GM23338 (cell line): ENCODE measurements around the gene PIGN. TPM values are rescaled to one million over a fixed set of nuclear protein-coding genes. Genes with fewer than 3 reads are reported as not detected.

Experiments
- ATAC-seq: fragments of 200-7000 bp; cut with Tn5 transposase; 3 replicates; pipeline ENCODE4 v1.9.1; 2020
- DNase-seq: peaks from one replicate; pipeline ENCODE4 v3.0.0-alpha.2; 2015; ENCODE audit warnings: low spot score
- H2AFZ ChIP-seq: fragments of 200-600 bp; sonication (generic); 2 replicates; pipeline ENCODE4 v1.8.0; 2016; ENCODE audit warnings: antibody characterized with exemption, mild to moderate bottlenecking, moderate library complexity
- H3F3A ChIP-seq: fragments of 200-600 bp; sonication (generic); replicated peaks from 2 replicates; pipeline ENCODE4 v1.8.0; 2017; ENCODE audit warnings: antibody characterized with exemption, mixed run types, low read depth
- H3K27ac ChIP-seq: fragments of 200-600 bp; sonication (generic); 2 replicates; pipeline ENCODE4 v1.6.1; 2016; ENCODE audit warnings: low read depth
- H3K27me3 ChIP-seq: fragments of 200-600 bp; sonication (generic); 2 replicates; pipeline ENCODE4 v1.8.0; 2016; ENCODE audit warnings: mild to moderate bottlenecking, mixed run types, moderate library complexity; ENCODE audit not compliant: insufficient read depth
- H3K36me3 ChIP-seq: fragments of 200-600 bp; sonication (generic); 2 replicates; pipeline ENCODE4 v1.8.0; 2016; ENCODE audit warnings: mild to moderate bottlenecking; ENCODE audit not compliant: insufficient read depth
- H3K4me1 ChIP-seq: fragments of 200-600 bp; sonication (generic); 2 replicates; pipeline ENCODE4 v1.8.0; 2016; ENCODE audit warnings: mild to moderate bottlenecking, moderate library complexity; ENCODE audit not compliant: insufficient read depth
- H3K4me2 ChIP-seq: fragments of 200-600 bp; sonication (generic); 2 replicates; pipeline ENCODE4 v1.7.1; 2017; ENCODE audit warnings: mixed run types
- H3K4me3 ChIP-seq: fragments of 200-600 bp; sonication (generic); 2 replicates; pipeline ENCODE4 v1.6.1; 2016; ENCODE audit warnings: mixed run types
- H3K79me2 ChIP-seq: fragments of 200-600 bp; sonication (generic); replicated peaks from 2 replicates; pipeline ENCODE4 v1.8.0; 2017; ENCODE audit warnings: mild to moderate bottlenecking; ENCODE audit not compliant: insufficient read depth
- H3K9me2 ChIP-seq: fragments of 200-600 bp; sonication (generic); 2 replicates; pipeline ENCODE4 v1.8.0; 2017; ENCODE audit not compliant: insufficient read depth
- H4K20me1 ChIP-seq: fragments of 200-600 bp; sonication (generic); replicated peaks from 2 replicates; pipeline ENCODE4 v1.8.0; 2017; ENCODE audit warnings: mild to moderate bottlenecking; ENCODE audit not compliant: insufficient read depth
- H3K27ac Mint-ChIP-seq: 2 replicates; pipeline ENCODE4 v1.8.0; 2020; ENCODE audit warnings: inconsistent platforms, mild to moderate bottlenecking, moderate library complexity, mixed read lengths
- H3K27me3 Mint-ChIP-seq: 3 replicates; pipeline ENCODE4 v1.8.0; 2022; ENCODE audit warnings: low read depth, mild to moderate bottlenecking, moderate library complexity, mixed read lengths, inconsistent platforms; ENCODE audit not compliant: insufficient read depth, poor library complexity
- H3K36me3 Mint-ChIP-seq: 3 replicates; pipeline ENCODE4 v1.8.0; 2021; ENCODE audit warnings: low read depth, mild to moderate bottlenecking, inconsistent platforms, moderate library complexity, mixed read lengths
- H3K4me1 Mint-ChIP-seq: 3 replicates; pipeline ENCODE4 v1.8.0; 2020; ENCODE audit warnings: mild to moderate bottlenecking, inconsistent platforms, mixed read lengths
- H3K4me3 Mint-ChIP-seq: 3 replicates; pipeline ENCODE4 v1.8.0; 2021; ENCODE audit warnings: moderate library complexity, mild to moderate bottlenecking, inconsistent platforms, mixed read lengths
- H3K9me3 Mint-ChIP-seq: 3 replicates; pipeline ENCODE4 v1.8.0; 2020; ENCODE audit warnings: moderate library complexity, mild to moderate bottlenecking, inconsistent platforms, mixed read lengths
- CREB1 ChIP-seq: fragments of 250-450 bp; sonication (Bioruptor Pico); IDR thresholded peaks from 2 replicates; pipeline ENCODE4 v1.5.0; 2020; ENCODE audit warnings: low read depth, mild to moderate bottlenecking, moderate library complexity
- CTCF ChIP-seq, 2 experiments: fragments of 200-600 bp in 1 of 2; sonication (generic) in 1 of 2; conservative IDR thresholded peaks; 2 replicates each; pipeline versions ENCODE4 v1.5.1 to v1.6.1; 2016 to 2017; ENCODE audit warnings: antibody characterized with exemption in 2 of 2, low read depth in 2 of 2, mild to moderate bottlenecking in 2 of 2, moderate library complexity in 1 of 2
- EZH2 ChIP-seq: fragments of 200-600 bp; sonication (generic); IDR thresholded peaks from one replicate; pipeline ENCODE4 v1.8.0; 2017; ENCODE audit warnings: antibody characterized with exemption, mild to moderate bottlenecking, low read depth; ENCODE audit not compliant: unreplicated experiment
- EZH2phosphoT487 ChIP-seq: fragments of 200-600 bp; sonication (generic); IDR thresholded peaks from one replicate; pipeline ENCODE4 v1.8.1; 2018; ENCODE audit warnings: antibody characterized with exemption; ENCODE audit not compliant: unreplicated experiment
- JUNB ChIP-seq: IDR thresholded peaks from one replicate; pipeline ENCODE4 v1.6.1; 2016; ENCODE audit warnings: antibody characterized with exemption; ENCODE audit not compliant: unreplicated experiment
- NANOG ChIP-seq: IDR thresholded peaks from 2 replicates; pipeline ENCODE4 v1.6.1; 2016; ENCODE audit warnings: antibody characterized with exemption, borderline replicate concordance
- POLR2AphosphoS5 ChIP-seq: IDR thresholded peaks from 2 replicates; pipeline ENCODE4 v1.6.1; 2016; ENCODE audit warnings: antibody characterized with exemption, low read depth
- STAT1 ChIP-seq: IDR thresholded peaks from one replicate; pipeline ENCODE4 v1.6.1; 2016; ENCODE audit warnings: antibody characterized with exemption; ENCODE audit not compliant: unreplicated experiment
- ZNF114 ChIP-seq: fragments of 250-450 bp; sonication (Bioruptor Pico); IDR thresholded peaks from 2 replicates; pipeline ENCODE4 v1.5.0; 2020; ENCODE audit warnings: mild to moderate bottlenecking, moderate library complexity
- ZNF331 ChIP-seq: fragments of 250-450 bp; sonication (Bioruptor Pico); IDR thresholded peaks from 2 replicates; pipeline ENCODE4 v1.5.0; 2020; ENCODE audit warnings: low read depth, mild to moderate bottlenecking, moderate library complexity
- polyA plus RNA-seq: library from polyadenylated mRNA; unstranded; fragments of >200 nt; fragmentation: Nextera tagmentation; extraction: Ambion mirVana; gene quantifications from 2 replicates; pipeline ENCODE4 v1.2.1, GENCODE V29; 2016
- total RNA-seq: library from RNA; depleted of rRNA; stranded (reverse); fragments of >200 nt; shearing (Covaris generic); gene quantifications from 2 replicates; pipeline ENCODE4 v1.2.3, GENCODE V29; 2014
- TF ChIP-seq, protein P1 (sequence below): IDR thresholded peaks from 2 replicates; pipeline ENCODE4 v1.6.1; 2016; ENCODE audit warnings: antibody characterized with exemption
- TF ChIP-seq, protein P2 (sequence below): fragments of 250-450 bp; sonication (Bioruptor Pico); IDR thresholded peaks from 2 replicates; pipeline ENCODE4 v1.5.0; 2020; ENCODE audit warnings: mild to moderate bottlenecking, moderate library complexity
- TF ChIP-seq, protein P3 (sequence below): IDR thresholded peaks from one replicate; pipeline ENCODE4 v1.6.1; 2018; ENCODE audit warnings: antibody characterized with exemption; ENCODE audit not compliant: unreplicated experiment

PIGN gene
- total and polyA plus RNA-seq, 2 experiments from 2014 or later: 9.4 to 33.0 TPM

DNA sequence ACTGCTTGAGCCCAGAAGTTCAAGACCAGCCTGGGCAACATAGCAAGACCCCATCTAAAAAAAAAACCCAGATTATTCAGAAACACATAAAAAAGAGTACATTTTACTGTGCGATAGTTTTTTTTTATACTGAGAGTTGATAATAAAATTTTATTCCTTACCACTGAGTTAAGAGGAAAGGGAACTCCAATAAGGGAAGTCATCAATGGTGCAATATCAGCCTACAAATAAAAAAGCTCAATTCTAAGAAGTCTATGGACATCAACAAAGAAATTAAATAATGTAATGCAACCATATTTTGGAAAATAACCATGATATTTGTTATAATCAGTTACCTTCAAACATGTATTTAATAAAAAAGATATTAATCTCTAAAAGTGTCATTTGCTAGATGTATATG lies 46.6 kb downstream of the PIGN start:
- no peak overlapping the region for H3K27ac ChIP-seq
- no peaks in the 10 kb centered on the region for H4K20me1 ChIP-seq
- H2AFZ ChIP-seq: no peak overlapping the region
- TF ChIP-seq, protein P1, sequence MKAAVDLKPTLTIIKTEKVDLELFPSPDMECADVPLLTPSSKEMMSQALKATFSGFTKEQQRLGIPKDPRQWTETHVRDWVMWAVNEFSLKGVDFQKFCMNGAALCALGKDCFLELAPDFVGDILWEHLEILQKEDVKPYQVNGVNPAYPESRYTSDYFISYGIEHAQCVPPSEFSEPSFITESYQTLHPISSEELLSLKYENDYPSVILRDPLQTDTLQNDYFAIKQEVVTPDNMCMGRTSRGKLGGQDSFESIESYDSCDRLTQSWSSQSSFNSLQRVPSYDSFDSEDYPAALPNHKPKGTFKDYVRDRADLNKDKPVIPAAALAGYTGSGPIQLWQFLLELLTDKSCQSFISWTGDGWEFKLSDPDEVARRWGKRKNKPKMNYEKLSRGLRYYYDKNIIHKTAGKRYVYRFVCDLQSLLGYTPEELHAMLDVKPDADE: no peak
- TF ChIP-seq, protein P2, sequence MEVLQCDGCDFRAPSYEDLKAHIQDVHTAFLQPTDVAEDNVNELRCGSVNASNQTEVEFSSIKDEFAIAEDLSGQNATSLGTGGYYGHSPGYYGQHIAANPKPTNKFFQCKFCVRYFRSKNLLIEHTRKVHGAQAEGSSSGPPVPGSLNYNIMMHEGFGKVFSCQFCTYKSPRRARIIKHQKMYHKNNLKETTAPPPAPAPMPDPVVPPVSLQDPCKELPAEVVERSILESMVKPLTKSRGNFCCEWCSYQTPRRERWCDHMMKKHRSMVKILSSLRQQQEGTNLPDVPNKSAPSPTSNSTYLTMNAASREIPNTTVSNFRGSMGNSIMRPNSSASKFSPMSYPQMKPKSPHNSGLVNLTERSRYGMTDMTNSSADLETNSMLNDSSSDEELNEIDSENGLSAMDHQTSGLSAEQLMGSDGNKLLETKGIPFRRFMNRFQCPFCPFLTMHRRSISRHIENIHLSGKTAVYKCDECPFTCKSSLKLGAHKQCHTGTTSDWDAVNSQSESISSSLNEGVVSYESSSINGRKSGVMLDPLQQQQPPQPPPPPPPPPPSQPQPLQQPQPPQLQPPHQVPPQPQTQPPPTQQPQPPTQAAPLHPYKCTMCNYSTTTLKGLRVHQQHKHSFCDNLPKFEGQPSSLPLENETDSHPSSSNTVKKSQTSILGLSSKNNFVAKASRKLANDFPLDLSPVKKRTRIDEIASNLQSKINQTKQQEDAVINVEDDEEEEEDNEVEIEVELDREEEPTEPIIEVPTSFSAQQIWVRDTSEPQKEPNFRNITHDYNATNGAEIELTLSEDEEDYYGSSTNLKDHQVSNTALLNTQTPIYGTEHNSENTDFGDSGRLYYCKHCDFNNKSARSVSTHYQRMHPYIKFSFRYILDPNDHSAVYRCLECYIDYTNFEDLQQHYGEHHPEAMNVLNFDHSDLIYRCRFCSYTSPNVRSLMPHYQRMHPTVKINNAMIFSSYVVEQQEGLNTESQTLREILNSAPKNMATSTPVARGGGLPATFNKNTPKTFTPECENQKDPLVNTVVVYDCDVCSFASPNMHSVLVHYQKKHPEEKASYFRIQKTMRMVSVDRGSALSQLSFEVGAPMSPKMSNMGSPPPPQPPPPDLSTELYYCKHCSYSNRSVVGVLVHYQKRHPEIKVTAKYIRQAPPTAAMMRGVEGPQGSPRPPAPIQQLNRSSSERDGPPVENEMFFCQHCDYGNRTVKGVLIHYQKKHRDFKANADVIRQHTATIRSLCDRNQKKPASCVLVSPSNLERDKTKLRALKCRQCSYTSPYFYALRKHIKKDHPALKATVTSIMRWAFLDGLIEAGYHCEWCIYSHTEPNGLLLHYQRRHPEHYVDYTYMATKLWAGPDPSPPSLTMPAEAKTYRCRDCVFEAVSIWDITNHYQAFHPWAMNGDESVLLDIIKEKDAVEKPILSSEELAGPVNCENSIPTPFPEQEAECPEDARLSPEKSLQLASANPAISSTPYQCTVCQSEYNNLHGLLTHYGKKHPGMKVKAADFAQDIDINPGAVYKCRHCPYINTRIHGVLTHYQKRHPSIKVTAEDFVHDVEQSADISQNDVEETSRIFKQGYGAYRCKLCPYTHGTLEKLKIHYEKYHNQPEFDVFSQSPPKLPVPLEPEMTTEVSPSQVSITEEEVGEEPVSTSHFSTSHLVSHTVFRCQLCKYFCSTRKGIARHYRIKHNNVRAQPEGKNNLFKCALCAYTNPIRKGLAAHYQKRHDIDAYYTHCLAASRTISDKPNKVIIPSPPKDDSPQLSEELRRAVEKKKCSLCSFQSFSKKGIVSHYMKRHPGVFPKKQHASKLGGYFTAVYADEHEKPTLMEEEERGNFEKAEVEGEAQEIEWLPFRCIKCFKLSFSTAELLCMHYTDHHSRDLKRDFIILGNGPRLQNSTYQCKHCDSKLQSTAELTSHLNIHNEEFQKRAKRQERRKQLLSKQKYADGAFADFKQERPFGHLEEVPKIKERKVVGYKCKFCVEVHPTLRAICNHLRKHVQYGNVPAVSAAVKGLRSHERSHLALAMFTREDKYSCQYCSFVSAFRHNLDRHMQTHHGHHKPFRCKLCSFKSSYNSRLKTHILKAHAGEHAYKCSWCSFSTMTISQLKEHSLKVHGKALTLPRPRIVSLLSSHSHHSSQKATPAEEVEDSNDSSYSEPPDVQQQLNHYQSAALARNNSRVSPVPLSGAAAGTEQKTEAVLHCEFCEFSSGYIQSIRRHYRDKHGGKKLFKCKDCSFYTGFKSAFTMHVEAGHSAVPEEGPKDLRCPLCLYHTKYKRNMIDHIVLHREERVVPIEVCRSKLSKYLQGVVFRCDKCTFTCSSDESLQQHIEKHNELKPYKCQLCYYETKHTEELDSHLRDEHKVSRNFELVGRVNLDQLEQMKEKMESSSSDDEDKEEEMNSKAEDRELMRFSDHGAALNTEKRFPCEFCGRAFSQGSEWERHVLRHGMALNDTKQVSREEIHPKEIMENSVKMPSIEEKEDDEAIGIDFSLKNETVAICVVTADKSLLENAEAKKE (CRISPR knock-in tag): no peak
- TF ChIP-seq CREB1 (no peak), NANOG (no peak), CTCF (conservative IDR thresholded peaks at IDR 0.05; ENCODE audit: low read depth in 2 of 2) (no peak), EZH2phosphoT487 (no peak), EZH2 (no peak), ZNF331 (CRISPR knock-in tag) (no peak), POLR2AphosphoS5 (no peak), ZNF114 (no peak), JUNB (no peak), STAT1 (no peak)
- TF ChIP-seq, protein P3, sequence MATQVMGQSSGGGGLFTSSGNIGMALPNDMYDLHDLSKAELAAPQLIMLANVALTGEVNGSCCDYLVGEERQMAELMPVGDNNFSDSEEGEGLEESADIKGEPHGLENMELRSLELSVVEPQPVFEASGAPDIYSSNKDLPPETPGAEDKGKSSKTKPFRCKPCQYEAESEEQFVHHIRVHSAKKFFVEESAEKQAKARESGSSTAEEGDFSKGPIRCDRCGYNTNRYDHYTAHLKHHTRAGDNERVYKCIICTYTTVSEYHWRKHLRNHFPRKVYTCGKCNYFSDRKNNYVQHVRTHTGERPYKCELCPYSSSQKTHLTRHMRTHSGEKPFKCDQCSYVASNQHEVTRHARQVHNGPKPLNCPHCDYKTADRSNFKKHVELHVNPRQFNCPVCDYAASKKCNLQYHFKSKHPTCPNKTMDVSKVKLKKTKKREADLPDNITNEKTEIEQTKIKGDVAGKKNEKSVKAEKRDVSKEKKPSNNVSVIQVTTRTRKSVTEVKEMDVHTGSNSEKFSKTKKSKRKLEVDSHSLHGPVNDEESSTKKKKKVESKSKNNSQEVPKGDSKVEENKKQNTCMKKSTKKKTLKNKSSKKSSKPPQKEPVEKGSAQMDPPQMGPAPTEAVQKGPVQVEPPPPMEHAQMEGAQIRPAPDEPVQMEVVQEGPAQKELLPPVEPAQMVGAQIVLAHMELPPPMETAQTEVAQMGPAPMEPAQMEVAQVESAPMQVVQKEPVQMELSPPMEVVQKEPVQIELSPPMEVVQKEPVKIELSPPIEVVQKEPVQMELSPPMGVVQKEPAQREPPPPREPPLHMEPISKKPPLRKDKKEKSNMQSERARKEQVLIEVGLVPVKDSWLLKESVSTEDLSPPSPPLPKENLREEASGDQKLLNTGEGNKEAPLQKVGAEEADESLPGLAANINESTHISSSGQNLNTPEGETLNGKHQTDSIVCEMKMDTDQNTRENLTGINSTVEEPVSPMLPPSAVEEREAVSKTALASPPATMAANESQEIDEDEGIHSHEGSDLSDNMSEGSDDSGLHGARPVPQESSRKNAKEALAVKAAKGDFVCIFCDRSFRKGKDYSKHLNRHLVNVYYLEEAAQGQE: no peak
- peaks cover under 1% of the 10 kb centered on the region; the same call in 1 of the 2 replicates for H3K36me3 ChIP-seq
- no peaks in the 10 kb centered on the region for H3K79me2 ChIP-seq
- H3K4me3 ChIP-seq: no peak overlapping the region
- Mint-ChIP-seq H3K36me3 (no peaks in the 10 kb centered on the region), H3K9me3 (no peaks in the 10 kb centered on the region), H3K27me3 (no peaks in the 10 kb centered on the region), H3K27ac (no peak overlapping the region), H3K4me3 (no peak overlapping the region), H3K4me1 (no peaks in the 10 kb centered on the region; the same call in 2 of the 3 replicates)
- no peaks in the 10 kb centered on the region for H3K9me2 ChIP-seq
- no peak overlapping the region for H3K4me2 ChIP-seq
- H3K4me1 ChIP-seq: no peaks in the 10 kb centered on the region
- ATAC-seq (no peak), DNase-seq (no peak)
- H3F3A ChIP-seq: no peaks in the 10 kb centered on the region
- no peaks in the 10 kb centered on the region for H3K27me3 ChIP-seq
